Mesodermal cell (in vitro differentiated cells): ENCODE results near the gene TOP3A.
"Not testable (repeated sequence)": the region's sequence is repeated elsewhere in the genome, so short reads cannot be mapped to it uniquely, and the experiment has no call there.

Source experiments
- H3K27ac ChIP-seq: 2 replicates; pipeline ENCODE4 v1.7.0; 2013; ENCODE audit warnings: mild to moderate bottlenecking, low read depth, low read length, moderate library complexity; ENCODE audit not compliant: severe bottlenecking
- H3K36me3 ChIP-seq: 2 replicates; pipeline ENCODE4 v1.7.1; 2013; ENCODE audit warnings: mild to moderate bottlenecking, low read length, moderate library complexity; ENCODE audit not compliant: control insufficient read depth, insufficient read depth
- H3K4me1 ChIP-seq: one replicate; pipeline ENCODE4 v1.7.1; 2013; ENCODE audit warnings: mild to moderate bottlenecking, low read length; ENCODE audit not compliant: insufficient read depth, control insufficient read depth, poor library complexity, severe bottlenecking
- H3K4me3 ChIP-seq: 2 replicates; pipeline ENCODE4 v1.7.0; 2013; ENCODE audit warnings: low read length, control low read depth, mild to moderate bottlenecking; ENCODE audit not compliant: insufficient read depth, poor library complexity, severe bottlenecking; ENCODE audit errors: extremely low read depth
- H3K9me3 ChIP-seq: 2 replicates; pipeline ENCODE4 v1.7.1; 2013; ENCODE audit warnings: mild to moderate bottlenecking, low read length, moderate library complexity; ENCODE audit not compliant: control insufficient read depth
- WGBS, 2 experiments: methylation state at CpG; one replicate each; pipeline ENCODE4 v1.1.5; 2013; ENCODE audit warnings: missing lambda C conversion rate in 2 of 2; ENCODE audit not compliant: insufficient coverage in 2 of 2; 5-methylcytosine and 5-hydroxymethylcytosine counted together

TOP3A gene

GRCh38 chr17:18303206-18303605 is 11.6 kb downstream of the TOP3A start:
- Histone ChIP-seq H3K27ac (peak overlapping the region; percentile 88), H3K36me3 (peaks cover 77% of the 10 kb centered on the region)
- 86 to 91% methylated on average over 6 to 9 of the region's 13 CpGs for WGBS, 2 experiments
- not testable (repeated sequence) for H3K4me3 ChIP-seq, H3K9me3 ChIP-seq, H3K4me1 ChIP-seq

DNA sequence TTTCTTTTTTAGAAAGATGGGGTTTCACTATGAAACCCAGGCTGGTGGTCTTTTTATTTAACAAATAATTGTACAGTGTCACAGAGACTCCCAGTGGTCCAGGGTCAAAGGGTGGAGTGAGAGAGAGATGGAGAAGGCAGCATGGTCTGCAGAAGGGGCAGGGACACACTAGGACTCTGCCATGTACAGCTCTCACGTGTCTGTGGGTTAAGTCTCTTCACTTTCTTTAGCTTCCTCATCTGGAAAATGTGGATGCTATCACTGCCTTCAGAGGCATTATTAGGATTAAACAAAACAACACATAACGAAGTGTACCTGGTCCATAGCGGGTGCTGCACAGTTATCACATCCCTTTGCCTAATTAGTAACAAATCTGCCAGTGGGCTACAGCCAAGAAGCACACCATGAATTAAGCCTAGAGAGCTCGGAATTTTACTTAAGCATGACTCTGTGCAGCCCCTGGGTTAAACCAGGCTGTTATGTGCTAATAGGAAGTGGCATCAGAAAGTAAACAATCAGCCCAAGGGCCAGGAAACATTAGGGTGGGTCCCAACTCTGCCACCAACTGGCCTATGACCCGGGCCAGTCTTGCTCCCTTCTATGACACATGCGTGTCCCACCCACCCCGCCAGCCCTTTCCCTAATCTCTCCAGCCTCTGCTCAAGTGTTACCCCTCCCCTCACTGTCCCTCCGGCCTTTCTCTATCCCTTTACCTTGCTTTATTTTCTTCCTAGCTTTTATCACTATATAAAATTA is 13.9 kb downstream of the TOP3A start:
- Histone ChIP-seq H3K36me3 (peaks cover 64% of the 10 kb centered on the region), H3K27ac (peak overlapping the region; percentile 31), H3K4me3 (no peak overlapping the region), H3K9me3 (no peaks in the 10 kb centered on the region), H3K4me1 (peaks cover 6% of the 10 kb centered on the region)
- 97 to 100% methylated on average over 6 to 8 of the region's 8 CpGs for WGBS, 2 experiments

DNA sequence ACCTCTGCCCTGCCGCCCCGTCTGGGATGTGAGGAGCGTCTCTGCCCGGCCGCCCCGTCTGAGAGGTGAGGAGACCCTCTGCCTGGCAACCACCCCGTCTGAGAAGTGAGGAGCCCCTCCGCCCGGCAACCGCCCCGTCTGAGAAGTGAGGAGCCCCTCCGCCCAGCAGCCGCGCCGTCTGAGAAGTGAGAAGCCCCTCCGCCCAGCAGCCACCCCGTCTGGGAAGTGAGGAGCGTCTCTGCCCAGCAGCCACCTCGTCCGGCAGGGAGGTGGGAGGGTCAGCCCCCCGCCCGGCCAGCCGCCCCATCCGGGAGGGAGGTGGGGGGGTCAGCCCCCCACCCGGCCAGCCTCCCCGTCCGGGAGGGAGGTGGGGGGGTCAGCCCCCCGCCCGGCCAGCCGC is 16.7 kb downstream of the TOP3A start:
- 92 to 100% methylated on average over 1 to 15 of the region's 30 CpGs for WGBS, 2 experiments
- H3K27ac ChIP-seq = not testable (repeated sequence)
- peaks cover 78% of the 10 kb centered on the region for H3K36me3 ChIP-seq

GRCh38 chr17:18291718-18292540 is 22.9 kb downstream of the TOP3A start:
- WGBS, 2 experiments = 93 to 97% methylated on average over 9 to 13 of the region's 15 CpGs
- peaks cover 4% of the 10 kb centered on the region for H3K4me1 ChIP-seq
- H3K9me3 ChIP-seq = no peaks in the 10 kb centered on the region
- H3K36me3 ChIP-seq = peaks cover 95% of the 10 kb centered on the region
- no peak overlapping the region for H3K27ac ChIP-seq
- H3K4me3 ChIP-seq = no peak overlapping the region

More for the DNA sequence above, 16.7 kb downstream of the TOP3A start:
- H3K9me3 ChIP-seq, H3K4me1 ChIP-seq, H3K4me3 ChIP-seq: not testable (repeated sequence)

DNA sequence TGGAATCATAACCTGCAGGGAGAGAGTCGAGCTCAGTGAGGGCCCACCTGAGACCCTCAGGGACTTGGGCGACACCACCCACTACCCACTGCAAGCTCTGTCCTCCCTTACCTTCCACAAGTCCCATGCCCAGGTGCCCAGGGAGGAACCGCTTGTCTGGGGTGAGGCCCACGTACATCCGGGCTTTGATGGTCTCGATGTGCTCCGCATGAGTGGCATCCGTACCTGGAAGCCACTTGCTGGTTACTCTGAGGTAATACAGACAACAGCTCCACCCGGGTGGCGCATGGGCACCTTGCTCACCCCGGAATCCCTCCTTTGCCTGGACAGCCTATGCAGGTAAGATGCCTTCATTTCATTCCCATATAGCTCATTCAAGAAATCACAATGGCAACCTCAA is 29.5 kb downstream of the TOP3A start:
- H3K36me3 ChIP-seq = peaks cover 97% of the 10 kb centered on the region

DNA sequence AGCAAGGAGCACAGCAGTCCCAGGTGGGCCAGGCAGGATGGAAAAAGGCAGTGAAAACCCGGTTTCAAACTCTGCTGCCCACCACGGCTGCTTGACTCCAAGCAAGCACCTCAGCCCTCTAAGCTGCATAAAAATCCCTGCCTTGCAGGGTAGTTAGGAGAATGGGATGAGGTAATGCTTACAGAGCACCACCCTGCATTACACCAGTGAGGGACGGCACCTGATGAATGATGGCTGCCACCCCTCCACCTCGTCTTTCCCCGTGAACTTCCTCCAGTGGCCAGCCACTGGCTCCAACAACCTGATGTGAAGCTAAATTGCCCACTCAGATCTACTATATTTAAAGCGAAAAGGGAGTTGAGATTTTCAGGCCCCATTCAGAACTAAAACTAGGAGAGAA is 33.0 kb downstream of the TOP3A start:
- no peaks in the 10 kb centered on the region for H3K9me3 ChIP-seq
- WGBS, 2 experiments = 80 to 96% methylated on average over 1 to 5 of the region's 6 CpGs
- no peaks in the 10 kb centered on the region for H3K4me1 ChIP-seq
- peaks cover 98% of the 10 kb centered on the region for H3K36me3 ChIP-seq
- H3K4me3 ChIP-seq = no peak overlapping the region
- H3K27ac ChIP-seq = no peak overlapping the region

More for the DNA sequence above, 29.5 kb downstream of the TOP3A start:
- H3K4me3 ChIP-seq = no peak overlapping the region
- no peaks in the 10 kb centered on the region for H3K4me1 ChIP-seq
- 95 to 98% methylated on average over 10 to 11 of the region's 11 CpGs for WGBS, 2 experiments
- no peaks in the 10 kb centered on the region for H3K9me3 ChIP-seq
- no peak overlapping the region for H3K27ac ChIP-seq

- Histone ChIP-seq H3K9me3 (no peaks in the 10 kb centered on the region), H3K4me3 (no peak overlapping the region), H3K36me3 (peaks cover 98% of the 10 kb centered on the region), H3K27ac (no peak overlapping the region), H3K4me1 (no peaks in the 10 kb centered on the region)
- 100% methylated on average over 1 to 2 of the region's 5 CpGs for WGBS, 2 experiments
Measured at GRCh38 chr17:18280766-18281371, 33.9 kb downstream of the TOP3A start.

DNA sequence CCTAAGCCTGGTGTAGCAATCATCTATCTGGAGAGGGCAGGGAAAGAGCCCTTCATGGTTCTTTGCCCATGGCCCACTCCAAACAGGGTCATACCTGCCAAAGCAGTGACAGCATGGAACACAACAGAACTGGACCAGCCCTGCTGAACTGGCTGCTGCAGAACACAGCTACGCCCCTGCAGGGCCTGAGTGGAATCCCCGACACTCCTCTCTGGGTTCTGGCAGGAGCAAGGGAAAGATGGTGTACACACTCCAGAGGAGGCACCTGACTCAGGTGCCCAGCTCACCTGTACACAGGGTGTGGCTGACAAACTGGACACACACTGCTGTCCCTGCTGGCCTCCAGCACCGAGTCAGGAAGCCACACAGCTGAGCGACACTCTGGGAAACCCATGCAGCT is 34.5 kb downstream of the TOP3A start:
- H3K4me1 ChIP-seq = no peaks in the 10 kb centered on the region
- H3K9me3 ChIP-seq = no peaks in the 10 kb centered on the region
- WGBS, 2 experiments = 94 to 100% methylated on average over 4 of the region's 4 CpGs
- peaks cover 93% of the 10 kb centered on the region for H3K36me3 ChIP-seq
- no peak overlapping the region for H3K27ac ChIP-seq
- H3K4me3 ChIP-seq = no peak overlapping the region

GRCh38 chr17:18278867-18279266 is 35.9 kb downstream of the TOP3A start:
- no peaks in the 10 kb centered on the region for H3K9me3 ChIP-seq
- no peak overlapping the region for H3K27ac ChIP-seq
- H3K4me3 ChIP-seq = no peak overlapping the region
- 82 to 100% methylated on average over 1 to 2 of the region's 3 CpGs for WGBS, 2 experiments
- no peaks in the 10 kb centered on the region for H3K4me1 ChIP-seq
- peaks cover 91% of the 10 kb centered on the region for H3K36me3 ChIP-seq

DNA sequence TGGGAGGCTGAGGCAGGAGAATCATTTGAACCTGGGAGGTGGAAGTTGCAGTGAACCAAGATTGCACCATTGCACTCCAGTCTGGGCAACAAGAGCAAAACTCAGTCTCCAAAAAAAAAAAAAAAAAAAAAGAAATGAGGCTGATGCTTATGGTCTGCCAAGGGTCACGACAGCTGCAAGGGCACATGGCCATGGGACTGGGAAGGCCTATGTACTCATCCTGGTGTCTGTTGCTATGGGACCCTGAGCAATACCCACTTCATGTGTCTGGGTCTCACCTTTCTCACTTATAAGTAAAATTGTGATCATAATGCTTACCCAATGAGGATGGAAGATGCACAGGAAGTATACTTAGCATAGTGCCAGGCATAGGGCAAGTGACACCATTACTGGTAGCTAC is 37.7 kb downstream of the TOP3A start:
- Histone ChIP-seq H3K27ac (no peak overlapping the region), H3K36me3 (peaks cover 85% of the 10 kb centered on the region), H3K9me3 (no peaks in the 10 kb centered on the region)

More for the DNA sequence above, 37.7 kb downstream of the TOP3A start:
- Histone ChIP-seq H3K4me1 (no peaks in the 10 kb centered on the region), H3K4me3 (no peak overlapping the region)
- WGBS, 2 experiments = 86 to 100% methylated on average over 1 of the region's 1 CpG
